H1 (cell line): ENCODE measurements around the gene FABP7.

Experiments used
- CTCF ChIP-seq, 3 experiments: IDR thresholded peaks; 1 replicate in 2 of 3; 2 replicates in 1 of 3; pipeline versions ENCODE4 v1.5.1 to v1.6.1; 2011; ENCODE audit warnings: low read length in 3 of 3, mild to moderate bottlenecking in 3 of 3, inconsistent platforms in 2 of 3, low read depth in 1 of 3, moderate library complexity in 1 of 3; ENCODE audit not compliant: insufficient read depth in 1 of 3; ENCODE audit errors: control extremely low read depth in 1 of 3
- EZH2 ChIP-seq: fragments of 200-600 bp; sonication (generic); IDR thresholded peaks from 2 replicates; pipeline ENCODE4 v1.7.1; 2012; ENCODE audit warnings: low read depth, mild to moderate bottlenecking, moderate library complexity, low read length, inconsistent platforms; ENCODE audit not compliant: severe bottlenecking
- FOSL1 ChIP-seq: IDR thresholded peaks from 2 replicates; pipeline ENCODE4 v1.6.1; 2011; ENCODE audit warnings: mild to moderate bottlenecking, low read depth, low read length, moderate library complexity; ENCODE audit not compliant: insufficient read depth
- GABPA ChIP-seq: IDR thresholded peaks from 2 replicates; pipeline ENCODE4 v1.6.1; 2011; ENCODE audit warnings: mild to moderate bottlenecking, low read length, moderate library complexity, borderline replicate concordance; ENCODE audit not compliant: insufficient read depth
- KDM1A ChIP-seq: fragments of 200-600, 300-600 bp; sonication (generic); IDR thresholded peaks from 2 replicates; pipeline ENCODE4 v1.7.1; 2016; ENCODE audit warnings: mild to moderate bottlenecking, low read length, borderline replicate concordance
- POLR2A ChIP-seq, 2 experiments: IDR thresholded peaks; 1 replicate in 1 of 2; 2 replicates in 1 of 2; pipeline ENCODE4 v1.6.1; 2011; ENCODE audit warnings: low read depth in 2 of 2, low read length in 2 of 2, mild to moderate bottlenecking in 2 of 2; ENCODE audit errors: control extremely low read depth in 1 of 2
- RXRA ChIP-seq: IDR thresholded peaks from 2 replicates; pipeline ENCODE4 v1.6.1; 2011; ENCODE audit warnings: low read depth, mild to moderate bottlenecking, low read length, moderate library complexity; ENCODE audit not compliant: insufficient read depth
- TAF1 ChIP-seq: IDR thresholded peaks from 2 replicates; pipeline ENCODE4 v1.6.1; 2011; ENCODE audit warnings: mild to moderate bottlenecking, low read depth, low read length
- YY1 ChIP-seq: IDR thresholded peaks from 2 replicates; pipeline ENCODE4 v1.6.1; 2011; ENCODE audit warnings: low read depth, mild to moderate bottlenecking, low read length

GRCh38 chr6:122831511-122831910 lies 52.0 kb downstream of the FABP7 start:
- TF ChIP-seq FOSL1, result no peak
- TF ChIP-seq YY1, result no peak
- TF ChIP-seq GABPA, result no peak
- no peak for TF ChIP-seq CTCF (IDR thresholded peaks at IDR 0.05; ENCODE audit: control extremely low read depth in 1 of 3, insufficient read depth in 1 of 3, low read depth in 1 of 3, low read length in 3 of 3)
- no peak for TF ChIP-seq POLR2A (IDR thresholded peaks at IDR 0.05; ENCODE audit: control extremely low read depth in 1 of 2, low read depth in 2 of 2, low read length in 2 of 2)
- no peak for TF ChIP-seq EZH2
- TF ChIP-seq KDM1A, result no peak
- no peak for TF ChIP-seq TAF1
- no peak for TF ChIP-seq RXRA
